GM18951 (cell line): ENCODE results near the gene PUSL1.

Experiments used
- POLR2A ChIP-seq: IDR thresholded peaks from 4 replicates; pipeline ENCODE4 v1.6.1; 2011; ENCODE audit warnings: mild to moderate bottlenecking; ENCODE audit not compliant: insufficient read length, insufficient read depth; ENCODE audit errors: extremely low read depth
- in situ Hi-C: fragments of 300-500 bp; cut with MboI; formaldehyde crosslinking; loops from one replicate; pipeline ENCODE4 v1.12.0; 2022; ENCODE audit warnings: low sequenced_read_pairs, mixed read lengths, inconsistent platforms; ENCODE audit not compliant: unreplicated experiment

The PUSL1 gene

GRCh38 chr1:1293263-1294249, 14.8 kb upstream of the PUSL1 start:
- in situ Hi-C loops = no loop called here
- no peak for TF ChIP-seq POLR2A

DNA sequence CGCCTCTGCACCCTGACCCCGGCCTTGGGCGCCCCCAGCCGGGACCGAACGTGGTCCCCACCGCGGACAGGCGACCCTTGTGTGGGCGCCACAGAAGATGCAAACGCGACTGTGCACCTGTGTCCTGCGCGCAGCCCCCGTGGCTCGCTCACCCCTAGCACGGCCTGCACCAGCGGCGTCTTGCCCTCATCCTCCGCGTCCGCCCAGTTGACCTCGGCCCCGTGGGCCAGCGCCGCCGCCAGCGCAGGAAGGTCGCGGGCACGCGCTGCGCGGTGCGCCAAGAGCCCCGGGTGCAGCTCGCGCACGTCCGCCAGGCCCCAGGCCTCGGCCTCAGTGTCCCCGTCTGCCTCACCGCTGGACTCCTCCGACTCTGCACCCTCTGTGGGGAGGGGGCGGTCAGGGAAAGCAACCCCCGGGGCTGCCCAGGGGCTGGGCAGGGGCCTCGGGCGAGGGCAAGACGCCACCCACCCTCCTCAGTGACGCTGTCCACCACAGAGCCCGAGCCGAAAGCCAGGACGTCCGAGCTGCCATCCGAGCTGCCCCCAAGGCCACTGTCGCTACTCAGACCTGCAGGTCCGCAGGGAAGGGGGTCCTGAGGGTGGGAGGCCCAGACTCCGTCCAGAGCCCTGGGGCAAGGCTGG, 14.0 kb upstream of the PUSL1 start:
- in situ Hi-C loops = no loop called here
- TF ChIP-seq POLR2A = no peak

DNA sequence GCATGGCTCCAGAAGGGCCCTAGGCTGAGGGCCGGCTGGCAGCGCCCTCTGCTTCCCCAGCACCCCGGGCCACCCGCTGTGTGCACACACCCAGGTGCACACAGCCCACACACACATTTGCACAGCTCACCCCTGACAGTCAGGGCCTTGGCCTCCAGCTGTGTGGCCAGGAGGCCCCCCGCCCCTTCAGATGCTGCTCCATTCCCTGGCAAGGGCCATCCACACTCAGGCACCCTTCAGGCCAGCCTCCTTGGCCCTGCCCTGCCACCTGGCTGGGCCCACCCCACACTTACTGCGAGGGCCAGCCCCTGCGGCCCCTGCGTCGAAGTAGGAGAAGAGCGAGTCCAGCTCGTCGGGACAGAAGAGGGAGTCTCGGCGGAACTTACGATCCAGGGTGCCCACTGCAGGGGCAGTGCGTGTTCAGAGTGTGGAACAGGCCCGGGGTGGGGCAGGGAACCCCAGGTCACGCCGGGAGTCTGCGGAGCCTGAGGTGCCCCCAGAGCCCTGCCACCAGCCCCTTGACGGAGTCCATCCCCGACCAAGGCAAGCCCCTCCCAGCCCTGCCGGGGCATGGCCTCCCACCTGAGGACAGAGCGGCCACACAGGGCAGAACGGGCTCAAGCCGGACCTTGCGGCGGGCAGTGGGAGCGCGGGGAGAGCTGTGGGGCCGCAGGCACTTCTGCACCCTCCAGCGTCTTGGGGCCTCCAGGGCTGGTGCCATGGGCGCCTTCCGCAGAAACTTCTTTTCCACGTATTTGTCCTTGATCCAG, 13.1 kb upstream of the PUSL1 start:
- in situ Hi-C loops = no loop called here

GRCh38 chr1:1296070-1297061, 12.0 kb upstream of the PUSL1 start:
- in situ Hi-C loops = no loop called here
- TF ChIP-seq POLR2A = no peak

More for the DNA sequence above, 13.1 kb upstream of the PUSL1 start:
- TF ChIP-seq POLR2A = no peak

DNA sequence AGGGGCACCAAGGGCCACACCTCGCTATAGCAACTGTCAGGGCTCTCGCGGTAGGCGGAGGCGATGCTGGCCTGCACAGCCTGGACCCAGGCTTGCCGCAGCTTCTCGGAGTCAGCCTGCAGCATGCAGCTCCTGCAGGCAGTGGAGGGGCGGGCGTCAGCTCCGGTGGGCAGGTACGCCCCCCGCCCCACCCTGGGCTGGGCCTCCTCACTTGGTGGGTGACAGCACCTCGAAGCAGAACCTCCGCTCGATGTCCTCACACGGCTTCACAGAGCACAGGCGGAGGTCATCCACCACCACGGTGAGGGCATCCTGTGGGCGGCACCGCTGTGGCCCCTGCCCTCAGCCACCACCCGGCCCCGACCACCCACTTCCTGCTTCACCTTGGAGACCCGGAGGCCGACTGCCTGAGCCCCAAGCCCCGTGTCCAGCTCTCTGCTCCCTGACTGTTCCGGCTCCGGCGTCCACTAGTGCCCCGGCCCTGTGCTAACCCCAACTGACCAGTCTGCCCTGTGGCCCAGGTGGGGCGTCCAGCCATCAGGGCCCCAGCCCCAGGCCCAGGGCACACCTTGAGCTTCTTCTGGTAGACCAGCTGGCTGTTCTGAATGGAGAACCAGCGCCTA, 10.5 kb upstream of the PUSL1 start:
- in situ Hi-C loops = no loop called here
- no peak for TF ChIP-seq POLR2A

DNA sequence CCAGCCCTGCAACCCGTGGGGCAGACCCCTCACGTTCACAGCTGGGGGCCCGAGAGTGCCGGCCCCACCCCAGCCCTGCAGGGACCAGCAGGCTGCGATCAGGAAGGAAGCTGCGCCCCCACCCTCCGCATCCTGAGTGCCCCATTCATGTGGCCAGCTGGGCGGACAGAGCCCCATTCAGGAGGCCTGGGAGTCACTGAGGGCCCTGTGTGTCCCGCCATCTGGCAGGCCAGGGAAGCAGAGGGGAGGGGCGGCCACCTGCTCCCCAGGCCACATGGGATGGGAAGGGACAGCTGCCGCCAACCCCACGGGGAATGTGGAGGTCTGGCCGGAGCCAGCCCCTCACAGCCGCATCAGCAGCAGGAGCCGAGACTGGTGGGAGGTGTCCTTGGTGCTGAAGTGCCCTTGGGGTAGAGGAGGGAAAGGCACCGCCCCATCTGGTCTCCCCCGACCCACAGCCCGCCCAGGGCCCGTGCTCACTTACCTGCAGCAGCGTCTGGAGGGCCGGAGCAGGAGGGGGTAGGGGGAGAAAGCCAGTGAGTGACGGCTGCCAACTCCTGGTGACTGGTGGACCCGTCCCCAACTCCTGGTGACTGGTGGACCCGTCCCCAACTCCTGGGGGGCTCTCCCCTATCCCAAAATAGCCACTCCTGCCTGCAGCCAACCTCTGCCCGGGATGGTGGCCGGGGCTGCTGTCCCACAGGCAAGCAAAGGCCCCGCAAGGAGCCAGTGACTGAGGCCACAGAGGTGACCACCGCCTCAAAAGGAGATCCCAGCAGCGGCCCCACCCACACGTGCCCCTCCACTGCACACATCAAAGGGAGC, 9.3 kb upstream of the PUSL1 start:
- in situ Hi-C loops = no loop called here
- no peak for TF ChIP-seq POLR2A

GRCh38 chr1:1299686-1300351, 8.6 kb upstream of the PUSL1 start:
- no peak for TF ChIP-seq POLR2A
- in situ Hi-C loops = no loop called here

DNA sequence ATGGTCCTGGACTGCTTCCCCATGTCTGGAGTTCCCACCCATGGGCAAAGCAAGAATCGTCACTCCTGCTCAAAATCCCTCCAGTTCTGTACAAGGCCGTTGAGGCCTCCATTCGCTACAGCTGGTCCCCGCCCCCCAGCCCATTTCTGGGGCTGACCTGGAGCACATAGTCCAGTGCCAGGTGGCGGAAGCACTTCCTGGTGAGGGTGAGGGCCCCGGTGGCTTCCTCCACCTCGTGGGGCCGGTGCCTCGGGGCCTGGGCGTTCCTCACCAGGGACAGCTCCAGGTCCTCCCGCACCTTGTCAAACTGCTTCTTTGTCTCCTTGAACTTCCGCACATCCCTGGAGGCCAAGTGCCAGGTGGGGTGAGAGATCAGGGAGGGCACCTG, 8.1 kb upstream of the PUSL1 start:
- in situ Hi-C loops = no loop called here
- TF ChIP-seq POLR2A = no peak

- no peak for TF ChIP-seq POLR2A
- in situ Hi-C loops = no loop called here
Measured at GRCh38 chr1:1302006-1302430, 6.4 kb upstream of the PUSL1 start.

GRCh38 chr1:1302951-1303509, 5.4 kb upstream of the PUSL1 start:
- in situ Hi-C loops = no loop called here
- TF ChIP-seq POLR2A = no peak
